ENCODE data around the gene TSSK6. TPM values are rescaled to one million over a fixed set of nuclear protein-coding genes. Genes with fewer than 3 reads are reported as not detected.

The TSSK6 gene
- total and polyA plus RNA-seq, 2 experiments from 2014 or later: 0.70 to 2.3 TPM

DNA sequence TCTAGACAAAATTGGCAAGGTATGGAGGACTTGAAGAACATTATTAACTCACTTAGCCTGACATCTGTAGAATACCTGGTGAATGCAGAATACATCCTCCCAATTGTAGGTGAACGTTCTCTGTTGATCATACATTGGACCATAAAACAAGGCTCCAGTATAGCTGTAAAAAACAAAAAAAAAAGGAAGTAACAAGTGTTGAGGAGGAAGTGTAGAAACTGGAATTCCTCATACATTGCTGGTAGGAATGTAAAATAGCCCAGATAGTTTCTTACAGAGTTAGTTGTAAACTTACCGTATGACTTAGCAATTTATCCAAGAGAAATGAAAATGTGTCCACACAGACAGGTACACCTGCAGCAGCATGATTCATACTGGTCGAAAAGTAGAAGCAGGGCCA is 44.8 kb downstream of the TSSK6 start:
- Histone ChIP-seq H2AFZ (no peak overlapping the region), H3K27ac (no peak overlapping the region), H3K27me3 (replicated peaks; ENCODE audit: insufficient read depth) (no peaks in the 10 kb centered on the region), H3K9me2 (ENCODE audit: insufficient read depth) (no peaks in the 10 kb centered on the region), H3K79me2 (ENCODE audit: insufficient read depth) (peaks cover 100% of the 10 kb centered on the region), H3K4me1 (ENCODE audit: insufficient read depth) (no peaks in the 10 kb centered on the region), H3K4me2 (ENCODE audit: unreplicated experiment) (no peak overlapping the region), H3K36me3 (ENCODE audit: low read depth) (peaks cover 26% of the 10 kb centered on the region), H3K4me3 (no peak overlapping the region), H3K9ac (no peak overlapping the region), H3K9me3 (ENCODE audit: low read depth) (no peaks in the 10 kb centered on the region), H3F3A (ENCODE audit: insufficient read depth) (peaks cover 14% of the 10 kb centered on the region; the same call in 1 of the 2 replicates), H4K20me1 (ENCODE audit: insufficient read depth) (no peaks in the 10 kb centered on the region)
- TF ChIP-seq EZH2phosphoT487 (IDR thresholded peaks at IDR 0.05; ENCODE audit: insufficient read depth, low read depth) (no peak), EZH2 (IDR thresholded peaks at IDR 0.05; ENCODE audit: insufficient read depth, poor library complexity, severe bottlenecking) (no peak)
- in situ Hi-C loops (cut with MboI): no loop called here
- WGBS, 2 experiments (ENCODE audit: low coverage in 1 of 2, low lambda C conversion rate in 2 of 2, missing lambda C conversion rate in 2 of 2): 92 to 95% methylated on average over 3 of the region's 3 CpGs
- DNase-seq: no peak

DNA sequence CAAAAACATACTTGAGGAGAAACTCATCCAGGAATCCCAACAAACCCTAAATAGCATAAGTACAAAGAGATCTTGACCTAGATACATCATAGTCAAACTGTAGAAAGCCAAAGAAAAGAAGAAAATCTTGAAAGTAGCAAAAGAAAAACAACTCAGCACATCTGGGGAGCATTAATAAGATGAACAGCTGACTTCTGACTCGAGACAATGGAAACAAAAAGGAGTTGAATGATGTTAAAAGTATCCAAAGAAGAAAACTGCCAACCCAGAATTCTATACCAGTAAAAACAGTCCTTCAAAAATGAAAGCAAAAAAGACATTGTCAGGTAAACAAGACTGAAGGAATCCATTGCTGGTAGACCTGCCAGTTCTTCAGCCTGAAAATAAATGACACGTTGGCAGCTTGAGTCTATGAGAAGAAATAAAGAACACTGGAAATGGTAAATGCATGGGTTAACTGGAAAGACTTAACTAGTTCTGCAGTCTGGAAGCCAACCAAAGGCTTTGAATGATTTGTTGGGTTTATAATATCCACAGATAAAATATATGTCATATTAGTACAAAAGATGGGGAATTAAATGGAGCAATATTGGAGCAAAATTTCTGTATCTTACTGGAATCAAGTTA is 46.8 kb downstream of the TSSK6 start:
- WGBS, 2 experiments (ENCODE audit: low coverage in 1 of 2, low lambda C conversion rate in 2 of 2, missing lambda C conversion rate in 2 of 2): 67 to 71% methylated on average over 2 of the region's 2 CpGs
- Histone ChIP-seq H2AFZ (no peak overlapping the region), H3K4me3 (no peak overlapping the region), H3K9me2 (ENCODE audit: insufficient read depth) (no peaks in the 10 kb centered on the region), H3K79me2 (ENCODE audit: insufficient read depth) (peaks cover 100% of the 10 kb centered on the region), H3K27me3 (replicated peaks; ENCODE audit: insufficient read depth) (no peaks in the 10 kb centered on the region), H3K4me2 (ENCODE audit: unreplicated experiment) (no peak overlapping the region), H4K20me1 (ENCODE audit: insufficient read depth) (no peaks in the 10 kb centered on the region), H3K36me3 (ENCODE audit: low read depth) (peaks cover 26% of the 10 kb centered on the region), H3K27ac (no peak overlapping the region), H3F3A (ENCODE audit: insufficient read depth) (peaks cover 14% of the 10 kb centered on the region), H3K9ac (no peak overlapping the region), H3K9me3 (ENCODE audit: low read depth) (no peaks in the 10 kb centered on the region), H3K4me1 (ENCODE audit: insufficient read depth) (peaks cover 13% of the 10 kb centered on the region)
- no peak for TF ChIP-seq EZH2phosphoT487 (IDR thresholded peaks at IDR 0.05; ENCODE audit: insufficient read depth, low read depth)
- no peak for TF ChIP-seq EZH2 (IDR thresholded peaks at IDR 0.05; ENCODE audit: insufficient read depth, poor library complexity, severe bottlenecking)
- in situ Hi-C loops (cut with MboI): no loop called here
- DNase-seq: peak; percentile 45

DNA sequence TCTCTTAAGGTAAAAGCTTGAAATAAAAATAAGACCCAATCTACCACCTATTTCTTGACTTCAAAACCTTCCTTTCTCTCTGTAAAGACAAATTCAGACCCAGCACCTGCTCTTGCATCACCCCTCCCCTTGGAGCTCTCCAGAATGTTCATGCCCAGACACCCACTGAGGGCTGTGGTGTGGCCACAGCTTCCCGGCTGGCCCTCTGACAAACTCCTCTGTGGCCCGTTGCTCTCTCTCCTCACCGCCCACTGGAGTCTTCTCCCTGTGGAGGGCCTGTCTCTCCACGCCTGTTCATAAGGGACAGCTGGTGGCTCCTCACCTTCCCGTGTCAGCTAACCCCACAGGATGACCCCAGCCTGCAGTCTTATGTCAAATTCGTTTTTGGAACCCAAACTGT is 49.1 kb downstream of the TSSK6 start:
- H3K9me3 ChIP-seq (ENCODE audit: low read depth): no peaks in the 10 kb centered on the region
- DNase-seq: no peak
- 91 to 94% methylated on average over 6 of the region's 6 CpGs for WGBS, 2 experiments (ENCODE audit: low coverage in 1 of 2, low lambda C conversion rate in 2 of 2, missing lambda C conversion rate in 2 of 2)
- peaks cover 35% of the 10 kb centered on the region for H3K4me1 ChIP-seq (ENCODE audit: insufficient read depth)
- peaks cover 26% of the 10 kb centered on the region for H3K36me3 ChIP-seq (ENCODE audit: low read depth)
- no peak for TF ChIP-seq EZH2 (IDR thresholded peaks at IDR 0.05; ENCODE audit: insufficient read depth, poor library complexity, severe bottlenecking)
- TF ChIP-seq EZH2phosphoT487 (IDR thresholded peaks at IDR 0.05; ENCODE audit: insufficient read depth, low read depth): no peak
- H3K9ac ChIP-seq: no peak overlapping the region
- H3K4me2 ChIP-seq (ENCODE audit: unreplicated experiment): no peak overlapping the region
- H2AFZ ChIP-seq: no peak overlapping the region
- H3K27ac ChIP-seq: no peak overlapping the region
- H3K79me2 ChIP-seq (ENCODE audit: insufficient read depth): peaks cover 100% of the 10 kb centered on the region
- no peaks in the 10 kb centered on the region for H3K9me2 ChIP-seq (ENCODE audit: insufficient read depth)
- in situ Hi-C loops (cut with MboI): no loop called here
- no peaks in the 10 kb centered on the region for H3K27me3 ChIP-seq (replicated peaks; ENCODE audit: insufficient read depth)
- H4K20me1 ChIP-seq (ENCODE audit: insufficient read depth): no peaks in the 10 kb centered on the region
- peaks cover 14% of the 10 kb centered on the region for H3F3A ChIP-seq (ENCODE audit: insufficient read depth)
- H3K4me3 ChIP-seq: no peak overlapping the region

DNA sequence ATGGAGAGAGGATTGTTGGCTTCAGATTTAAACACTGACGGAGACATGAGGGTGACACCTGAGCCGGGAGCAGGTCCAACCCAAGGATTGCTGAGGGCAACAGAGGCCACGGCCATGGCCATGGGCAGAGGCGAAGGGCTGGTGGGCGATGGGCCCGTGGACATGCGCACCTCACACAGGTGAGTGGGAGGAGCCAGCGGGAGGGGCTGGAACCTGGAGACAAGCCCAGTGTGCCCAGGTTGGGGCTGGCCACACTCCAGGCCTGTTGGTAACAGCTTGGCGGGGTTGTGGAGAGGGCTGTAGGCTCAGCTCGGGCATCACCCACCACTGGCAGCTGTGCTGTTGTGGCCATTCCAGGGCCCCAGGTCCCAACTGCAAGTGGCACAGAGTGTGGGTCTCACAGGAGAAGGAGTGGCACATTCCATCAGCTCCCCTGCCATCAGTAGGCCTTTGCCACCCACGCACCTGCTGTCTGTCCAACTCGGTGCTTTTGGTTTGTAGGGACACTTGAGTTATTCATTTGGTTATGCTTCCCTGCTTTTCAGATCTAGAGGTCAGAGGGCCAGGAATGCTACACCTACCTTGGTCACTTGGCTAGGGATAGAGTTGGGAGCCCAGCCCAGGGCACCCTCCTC is 49.8 kb downstream of the TSSK6 start:
- no peak overlapping the region for H3K4me3 ChIP-seq
- in situ Hi-C loops (cut with MboI): no loop called here
- H3K4me1 ChIP-seq (ENCODE audit: insufficient read depth): peaks cover 42% of the 10 kb centered on the region
- H3K9me3 ChIP-seq (ENCODE audit: low read depth): no peaks in the 10 kb centered on the region
- H2AFZ ChIP-seq: no peak overlapping the region
- no peak overlapping the region for H3K27ac ChIP-seq
- H3K9me2 ChIP-seq (ENCODE audit: insufficient read depth): no peaks in the 10 kb centered on the region
- H3K27me3 ChIP-seq (replicated peaks; ENCODE audit: insufficient read depth): no peaks in the 10 kb centered on the region
- no peak for TF ChIP-seq EZH2 (IDR thresholded peaks at IDR 0.05; ENCODE audit: insufficient read depth, poor library complexity, severe bottlenecking)
- TF ChIP-seq EZH2phosphoT487 (IDR thresholded peaks at IDR 0.05; ENCODE audit: insufficient read depth, low read depth): no peak
- peaks cover 14% of the 10 kb centered on the region for H3F3A ChIP-seq (ENCODE audit: insufficient read depth)
- H4K20me1 ChIP-seq (ENCODE audit: insufficient read depth): no peaks in the 10 kb centered on the region
- H3K79me2 ChIP-seq (ENCODE audit: insufficient read depth): peaks cover 100% of the 10 kb centered on the region
- H3K4me2 ChIP-seq (ENCODE audit: unreplicated experiment): no peak overlapping the region
- WGBS, 2 experiments (ENCODE audit: low coverage in 1 of 2, low lambda C conversion rate in 2 of 2, missing lambda C conversion rate in 2 of 2): 98 to 99% methylated on average over 10 to 12 of the region's 12 CpGs
- no peak overlapping the region for H3K9ac ChIP-seq
- no peak for DNase-seq
- H3K36me3 ChIP-seq (ENCODE audit: low read depth): peaks cover 26% of the 10 kb centered on the region

Measured in GM23248 (cell line).